Measurements from ENCODE around the gene TCP10L. TPM values are rescaled to one million over a fixed set of nuclear protein-coding genes. Genes with fewer than 3 reads are reported as not detected.
"Not testable (repeated sequence)": the region's sequence is repeated elsewhere in the genome, so short reads cannot be mapped to it uniquely, and the experiment has no call there.

The TCP10L gene
- total RNA-seq, 4 donors from 2014 or later, result 1.3 to 1.9 TPM; not detected in 2

GRCh38 chr21:32533611-32534010 is 51.7 kb downstream of the TCP10L start:
- no peaks in the 10 kb centered on the region for H3K27me3 ChIP-seq
- no peaks in the 10 kb centered on the region for H3K36me3 ChIP-seq
- H3K4me3 ChIP-seq, result no peak overlapping the region
- no peak overlapping the region for H3K27ac ChIP-seq
- no peaks in the 10 kb centered on the region for H3K4me1 ChIP-seq
- no peaks in the 10 kb centered on the region for H3K9me3 ChIP-seq
- intact Hi-C loops (cut with DNase I; ENCODE audit: low total_unique reads), result no loop called here
- no peak for DNase-seq
- TF ChIP-seq CTCF (IDR thresholded peaks at IDR 0.05) (no peak), POLR2A (IDR thresholded peaks at IDR 0.05) (no peak)

GRCh38 chr21:32533053-32533452 is 52.3 kb downstream of the TCP10L start:
- H3K4me3 ChIP-seq, result no peak overlapping the region
- TF ChIP-seq CTCF (IDR thresholded peaks at IDR 0.05) (no peak), POLR2A (IDR thresholded peaks at IDR 0.05) (no peak)
- intact Hi-C loops (cut with DNase I; ENCODE audit: low total_unique reads), result no loop called here
- DNase-seq, result no peak
- no peak overlapping the region for H3K27ac ChIP-seq
- no peaks in the 10 kb centered on the region for H3K4me1 ChIP-seq
- H3K9me3 ChIP-seq, result no peaks in the 10 kb centered on the region
- no peaks in the 10 kb centered on the region for H3K27me3 ChIP-seq
- H3K36me3 ChIP-seq, result no peaks in the 10 kb centered on the region

- intact Hi-C loops (cut with DNase I; ENCODE audit: low total_unique reads), result no loop called here
- Histone ChIP-seq H3K36me3 (no peaks in the 10 kb centered on the region), H3K27ac (no peak overlapping the region), H3K4me3 (no peak overlapping the region), H3K9me3 (no peaks in the 10 kb centered on the region), H3K4me1 (no peaks in the 10 kb centered on the region), H3K27me3 (no peaks in the 10 kb centered on the region)
- no peak for DNase-seq
- TF ChIP-seq POLR2A (IDR thresholded peaks at IDR 0.05) (no peak), CTCF (IDR thresholded peaks at IDR 0.05) (no peak)
Observed at GRCh38 chr21:32532636-32533035, 52.7 kb downstream of the TCP10L start.

GRCh38 chr21:32531561-32531960 is 53.8 kb downstream of the TCP10L start:
- H3K4me1 ChIP-seq; H3K27ac ChIP-seq; H3K4me3 ChIP-seq; DNase-seq; H3K36me3 ChIP-seq; H3K27me3 ChIP-seq; H3K9me3 ChIP-seq; intact Hi-C loops (cut with DNase I; ENCODE audit: low total_unique reads): not testable (repeated sequence)

GRCh38 chr21:32530809-32531208 is 54.5 kb downstream of the TCP10L start:
- H3K4me1 ChIP-seq; H3K27me3 ChIP-seq; DNase-seq; H3K36me3 ChIP-seq; intact Hi-C loops (cut with DNase I; ENCODE audit: low total_unique reads); H3K27ac ChIP-seq; H3K4me3 ChIP-seq; H3K9me3 ChIP-seq: not testable (repeated sequence)

GRCh38 chr21:32529679-32530078 is 55.6 kb downstream of the TCP10L start:
- H3K4me3 ChIP-seq, result no peak overlapping the region
- H3K27me3 ChIP-seq, result no peaks in the 10 kb centered on the region
- no peak for DNase-seq
- peaks cover 0 to 8% of the 10 kb centered on the region in 2 donors for H3K4me1 ChIP-seq
- intact Hi-C loops (cut with DNase I; ENCODE audit: low total_unique reads), result no loop called here
- no peaks in the 10 kb centered on the region for H3K36me3 ChIP-seq
- H3K9me3 ChIP-seq, result no peaks in the 10 kb centered on the region
- H3K27ac ChIP-seq, result no peak overlapping the region
- TF ChIP-seq CTCF (IDR thresholded peaks at IDR 0.05) (no peak), POLR2A (IDR thresholded peaks at IDR 0.05) (no peak)
